Measurements from ENCODE around the gene MRPL12. TPM values are rescaled to one million over a fixed set of nuclear protein-coding genes. Genes with fewer than 3 reads are reported as not detected.

MRPL12 gene
- total RNA-seq, 1 experiment from 2014 or later: 143 TPM

DNA sequence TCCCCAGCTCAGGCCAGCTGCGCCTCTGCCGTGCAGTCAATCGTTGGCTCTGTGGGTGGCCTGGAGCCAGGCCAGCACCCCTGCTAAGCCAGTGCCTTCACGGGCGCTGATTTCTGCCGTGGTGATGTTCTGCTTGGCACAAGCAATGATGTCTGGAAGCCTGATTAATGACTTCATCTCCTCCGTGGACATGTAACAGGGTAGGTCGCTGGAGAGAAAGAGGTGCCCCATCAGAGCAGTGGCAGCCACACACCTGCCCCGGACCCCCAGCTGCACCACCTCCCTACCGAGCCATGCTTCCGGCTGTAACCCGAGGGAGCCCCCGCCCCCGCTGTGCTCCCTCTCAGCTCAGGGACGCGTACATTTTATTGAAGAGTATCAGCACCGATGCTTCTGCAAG is 21.5 kb upstream of the MRPL12 start:
- BruUV-seq (replicated peaks): no TSS peak
- H3K4me3 Mint-ChIP-seq (ENCODE audit: unreplicated experiment): no peak overlapping the region
- no peak overlapping the region for H3K27ac Mint-ChIP-seq (ENCODE audit: low read depth, unreplicated experiment)
- TF ChIP-seq, protein P1, sequence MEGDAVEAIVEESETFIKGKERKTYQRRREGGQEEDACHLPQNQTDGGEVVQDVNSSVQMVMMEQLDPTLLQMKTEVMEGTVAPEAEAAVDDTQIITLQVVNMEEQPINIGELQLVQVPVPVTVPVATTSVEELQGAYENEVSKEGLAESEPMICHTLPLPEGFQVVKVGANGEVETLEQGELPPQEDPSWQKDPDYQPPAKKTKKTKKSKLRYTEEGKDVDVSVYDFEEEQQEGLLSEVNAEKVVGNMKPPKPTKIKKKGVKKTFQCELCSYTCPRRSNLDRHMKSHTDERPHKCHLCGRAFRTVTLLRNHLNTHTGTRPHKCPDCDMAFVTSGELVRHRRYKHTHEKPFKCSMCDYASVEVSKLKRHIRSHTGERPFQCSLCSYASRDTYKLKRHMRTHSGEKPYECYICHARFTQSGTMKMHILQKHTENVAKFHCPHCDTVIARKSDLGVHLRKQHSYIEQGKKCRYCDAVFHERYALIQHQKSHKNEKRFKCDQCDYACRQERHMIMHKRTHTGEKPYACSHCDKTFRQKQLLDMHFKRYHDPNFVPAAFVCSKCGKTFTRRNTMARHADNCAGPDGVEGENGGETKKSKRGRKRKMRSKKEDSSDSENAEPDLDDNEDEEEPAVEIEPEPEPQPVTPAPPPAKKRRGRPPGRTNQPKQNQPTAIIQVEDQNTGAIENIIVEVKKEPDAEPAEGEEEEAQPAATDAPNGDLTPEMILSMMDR (IDR thresholded peaks at IDR 0.05; ENCODE audit: unreplicated experiment): no peak
- CTCF ChIA-PET: interaction anchor here (1.1 kb wide), 1 partner anchor 9 kb away, joined by 3 read pairs; no protein-coding TSS in a partner anchor
- H3K27me3 Mint-ChIP-seq (ENCODE audit: insufficient read depth, unreplicated experiment): no peaks in the 10 kb centered on the region
- POLR2A ChIA-PET: interaction anchor here (0.6 to 5.0 kb wide), 6 partner anchors 16 to 1424 kb away, joined by 3 to 101 read pairs (median 30); partner anchors contain the start of genes CCDC137, NPLOC4, OXLD1 and SLC25A10
- H3K9me3 Mint-ChIP-seq (ENCODE audit: unreplicated experiment): no peaks in the 10 kb centered on the region
- H3K36me3 Mint-ChIP-seq (ENCODE audit: insufficient read depth, unreplicated experiment): peaks cover 30% of the 10 kb centered on the region
- no peak for DNase-seq (ENCODE audit: unreplicated experiment)
- H3K4me1 Mint-ChIP-seq (ENCODE audit: insufficient read depth, unreplicated experiment): peaks cover 5% of the 10 kb centered on the region
- intact Hi-C loops (cut with micrococcal nuclease): loop anchor here (2.0 kb wide), 1 partner anchor 15 kb away; the partner anchor contains the start of genes CCDC137 and OXLD1

DNA sequence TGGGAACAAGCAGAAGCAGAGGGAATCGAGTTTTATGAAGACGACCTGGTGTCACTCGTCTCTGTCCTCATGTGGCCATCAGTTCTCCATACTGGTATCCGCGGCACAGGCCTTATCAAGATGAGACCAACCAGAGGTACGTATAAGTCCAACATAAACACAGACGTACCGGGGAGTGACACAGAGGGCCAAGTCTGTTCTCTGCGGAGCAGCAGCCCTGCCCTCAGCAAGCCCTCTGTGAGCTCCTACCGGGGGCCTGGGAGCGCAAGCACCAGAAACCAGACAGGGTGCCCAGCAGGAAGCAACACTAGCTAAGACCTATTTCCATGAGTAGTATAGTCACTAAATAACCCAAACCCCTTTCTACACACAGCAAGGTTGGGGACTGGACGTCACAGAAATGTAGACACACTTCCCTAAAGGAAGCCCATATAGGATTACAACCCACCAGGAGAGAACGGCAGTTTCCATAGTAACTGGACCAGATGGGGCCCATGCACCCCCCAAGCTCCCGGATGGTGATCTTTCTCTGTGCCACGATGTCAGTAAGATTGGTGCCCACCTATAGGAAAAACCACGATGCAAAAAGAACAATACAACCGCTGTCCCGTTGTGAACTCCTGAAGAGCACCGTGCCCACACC is 20.5 kb upstream of the MRPL12 start:
- no TSS peak for BruUV-seq (replicated peaks)
- Mint-ChIP-seq H3K27ac (ENCODE audit: low read depth, unreplicated experiment) (peak overlapping the region; percentile 89), H3K27me3 (ENCODE audit: insufficient read depth, unreplicated experiment) (no peaks in the 10 kb centered on the region), H3K4me3 (ENCODE audit: unreplicated experiment) (peak overlapping the region; percentile 91), H3K4me1 (ENCODE audit: insufficient read depth, unreplicated experiment) (peaks cover 5% of the 10 kb centered on the region), H3K36me3 (ENCODE audit: insufficient read depth, unreplicated experiment) (peaks cover 40% of the 10 kb centered on the region), H3K9me3 (ENCODE audit: unreplicated experiment) (no peaks in the 10 kb centered on the region)
- DNase-seq (ENCODE audit: unreplicated experiment): no peak
- ChIA-PET POLR2A (interaction anchor here (0.6 to 5.0 kb wide), 13 partner anchors 13 to 1425 kb away, joined by 3 to 122 read pairs (median 11); partner anchors contain the start of genes CCDC137, FAAP100, MRPL12 and NDUFAF8), CTCF (interaction anchor here (0.8 to 1.1 kb wide), 2 partner anchors 10 to 14 kb away, joined by 3 read pairs; no protein-coding TSS in a partner anchor)
- intact Hi-C loops (cut with micrococcal nuclease): loop anchor here (1.0 to 2.0 kb wide), 2 partner anchors 16 to 45 kb away; partner anchors contain the start of genes CCDC137, NPLOC4, OXLD1 and TSPAN10
- TF ChIP-seq, protein P1 (IDR thresholded peaks at IDR 0.05; ENCODE audit: unreplicated experiment): no peak

DNA sequence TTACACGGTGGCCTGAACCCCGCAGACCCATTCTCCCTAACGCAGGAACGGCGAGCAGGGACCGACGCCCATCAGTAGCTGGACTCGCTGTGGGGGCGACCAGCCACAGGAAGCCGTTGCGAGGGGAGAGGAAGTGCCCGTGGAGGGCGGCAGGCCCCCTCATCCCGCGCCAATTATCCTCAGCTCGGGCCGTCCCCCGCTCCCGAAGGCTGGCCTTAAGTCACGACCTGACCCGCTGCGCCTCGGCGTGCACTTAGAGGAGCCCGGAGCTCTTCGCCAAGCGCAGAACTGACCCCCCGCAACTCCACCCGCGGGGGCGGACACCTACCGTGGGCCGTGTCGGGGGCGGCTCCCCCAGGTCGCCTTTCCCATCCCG is 20.0 kb upstream of the MRPL12 start:
- POLR2A ChIA-PET: interaction anchor here (0.7 to 5.0 kb wide), 22 partner anchors 9 to 444 kb away, joined by 3 to 122 read pairs (median 6); partner anchors contain the start of genes CCDC137, FAAP100, MCRIP1 and MRPL12
- CTCF ChIA-PET: interaction anchor here (0.8 to 1.0 kb wide), 2 partner anchors 15 to 31 kb away, joined by 3 read pairs; no protein-coding TSS in a partner anchor
- peak overlapping the region; percentile 91 for H3K4me3 Mint-ChIP-seq (ENCODE audit: unreplicated experiment)
- peaks cover 41% of the 10 kb centered on the region for H3K36me3 Mint-ChIP-seq (ENCODE audit: insufficient read depth, unreplicated experiment)
- H3K9me3 Mint-ChIP-seq (ENCODE audit: unreplicated experiment): no peaks in the 10 kb centered on the region
- intact Hi-C loops (cut with micrococcal nuclease): loop anchor here (1.0 to 2.0 kb wide), 2 partner anchors 16 to 46 kb away; partner anchors contain the start of genes CCDC137, NPLOC4, OXLD1 and TSPAN10
- H3K27ac Mint-ChIP-seq (ENCODE audit: low read depth, unreplicated experiment): peak overlapping the region; percentile 89
- H3K4me1 Mint-ChIP-seq (ENCODE audit: insufficient read depth, unreplicated experiment): peaks cover 5% of the 10 kb centered on the region
- no TSS peak for BruUV-seq (replicated peaks)
- TF ChIP-seq, protein P1 (IDR thresholded peaks at IDR 0.05; ENCODE audit: unreplicated experiment): no peak
- no peaks in the 10 kb centered on the region for H3K27me3 Mint-ChIP-seq (ENCODE audit: insufficient read depth, unreplicated experiment)
- DNase-seq (ENCODE audit: unreplicated experiment): no peak

Data from MCF 10A (cell line).